K562 treated with DMSO at 1 percent for 24 hours (cell line): ENCODE measurements around the gene TDO2. TPM values are rescaled to one million over a fixed set of nuclear protein-coding genes. Genes with fewer than 3 reads are reported as not detected.

Source experiments
- total RNA-seq: library from RNA; unstranded; fragments of 300-600 nt; gene quantifications from 2 replicates; pipeline ENCODE4 v1.2.3, GENCODE V29; 2022; ENCODE audit warnings: low read depth; ENCODE audit not compliant: insufficient read depth

TDO2 gene
- total RNA-seq, result 0.21 and 0.66 TPM in 2 replicates

DNA sequence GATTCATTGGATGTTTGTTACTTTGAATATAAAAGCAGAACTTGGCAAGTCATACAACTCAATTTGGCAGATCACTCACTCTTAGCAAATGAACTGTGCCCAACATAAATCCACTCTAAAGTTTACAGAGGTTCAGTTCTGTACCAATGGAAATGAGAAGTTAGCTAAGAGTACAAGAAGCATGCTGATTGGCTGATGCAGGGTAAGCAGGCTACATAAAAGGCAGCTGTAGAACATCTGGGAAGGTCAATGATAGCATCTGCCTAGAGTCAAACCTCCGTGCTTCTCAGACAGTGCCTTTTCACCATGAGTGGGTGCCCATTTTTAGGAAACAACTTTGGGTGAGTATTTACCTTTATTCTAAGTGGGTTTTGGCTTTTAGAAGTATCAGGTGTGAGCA is at the start of gene TDO2:
TDO2 (plus strand) TSS at position 244 of the 400 bp plus-strand sequence; CDS start at position 307, 63 bp downstream.

DNA sequence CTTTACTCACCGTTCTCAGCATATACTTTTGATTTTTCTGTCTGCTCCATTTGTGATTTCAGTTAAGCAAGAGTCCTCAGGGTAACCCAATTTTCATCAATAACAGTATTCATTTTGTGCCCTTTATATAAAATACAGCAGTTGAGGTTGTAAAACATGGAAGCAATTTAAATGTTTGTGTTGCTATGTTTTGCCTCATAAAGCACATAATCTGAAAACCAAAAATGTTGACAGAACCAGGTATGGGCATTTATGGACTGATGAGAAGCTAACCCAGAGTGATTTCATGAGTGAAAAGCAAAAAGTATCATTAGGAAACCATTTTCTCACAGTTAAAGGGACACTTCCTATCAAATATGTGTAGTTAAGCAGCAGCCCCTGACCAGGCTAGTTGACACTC is 37.3 kb upstream of the TDO2 start, which contains the start of gene ASIC5:
ASIC5 (minus strand) TSS at position 101 of the 400 bp plus-strand sequence; CDS start at position 50, 51 bp downstream.

DNA sequence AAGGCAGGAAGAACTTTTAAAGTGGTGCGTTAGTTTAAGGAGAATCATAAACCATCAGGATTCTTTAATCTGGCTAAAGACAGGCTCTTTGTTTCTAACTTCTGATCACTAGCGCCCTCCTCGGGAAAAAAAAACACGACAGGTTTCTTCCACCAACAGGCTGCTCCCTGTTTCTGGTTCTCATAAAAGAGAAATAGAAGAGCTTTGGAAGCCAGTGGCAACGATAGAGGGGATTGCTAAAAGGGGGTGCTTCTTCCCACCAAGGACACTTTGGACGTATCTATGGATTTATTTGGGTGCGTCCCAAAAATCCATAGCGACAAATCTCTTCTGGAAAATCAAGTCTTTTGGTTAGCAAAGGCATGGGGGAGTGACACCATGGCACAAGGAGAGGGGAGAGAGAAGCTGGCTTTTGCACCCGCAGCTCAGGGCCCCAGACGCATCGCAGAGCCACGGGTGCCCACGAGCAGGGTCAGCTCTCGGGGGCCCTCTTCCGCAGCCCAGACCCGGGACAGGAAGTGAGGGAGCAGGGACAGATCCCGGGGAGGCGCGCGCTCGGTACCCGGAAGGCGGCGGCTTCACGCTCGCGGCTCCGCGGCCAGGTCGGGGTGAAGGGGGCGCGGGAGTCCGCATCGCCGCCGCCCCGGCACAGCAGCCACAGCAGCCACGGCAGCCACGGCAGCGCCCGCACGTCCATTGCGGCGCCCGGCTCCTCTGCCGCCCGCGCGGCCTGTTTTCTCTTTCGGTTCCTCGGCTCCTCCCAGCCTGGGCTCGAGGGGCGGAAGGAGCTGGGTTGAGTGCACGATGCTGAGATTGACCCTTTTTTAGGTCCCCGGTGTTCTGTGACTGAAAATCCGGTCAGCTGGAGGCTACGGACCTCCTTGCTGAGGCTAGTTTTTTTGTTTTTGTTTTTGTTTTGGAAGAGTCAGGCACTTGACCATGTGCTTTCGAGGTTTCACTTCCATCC is 49.9 kb downstream of the TDO2 start, which contains the start of gene CTSO:
CTSO (minus strand) TSS at position 716 of the 967 bp plus-strand sequence; CDS start at position 697, 19 bp downstream.

Other genes starting within 250 kb of the TDO2 start
- not detected in 2 replicates for gene GUCY1A1, start 236.8 kb upstream of the TDO2 start, total RNA-seq
- gene GUCY1B1, start 144.7 kb upstream of the TDO2 start, total RNA-seq, result not detected in 2 replicates
- gene ASIC5, start 37.4 kb upstream of the TDO2 start, total RNA-seq, result not detected in 2 replicates
- gene CTSO, start 50.2 kb downstream of the TDO2 start, total RNA-seq, result 0.44 TPM in 1 of 2 replicates, not detected in the other